ENCODE results near the gene MZT2B.
"Not testable (repeated sequence)": the region's sequence is repeated elsewhere in the genome, so short reads cannot be mapped to it uniquely, and the experiment has no call there.

The MZT2B gene

DNA sequence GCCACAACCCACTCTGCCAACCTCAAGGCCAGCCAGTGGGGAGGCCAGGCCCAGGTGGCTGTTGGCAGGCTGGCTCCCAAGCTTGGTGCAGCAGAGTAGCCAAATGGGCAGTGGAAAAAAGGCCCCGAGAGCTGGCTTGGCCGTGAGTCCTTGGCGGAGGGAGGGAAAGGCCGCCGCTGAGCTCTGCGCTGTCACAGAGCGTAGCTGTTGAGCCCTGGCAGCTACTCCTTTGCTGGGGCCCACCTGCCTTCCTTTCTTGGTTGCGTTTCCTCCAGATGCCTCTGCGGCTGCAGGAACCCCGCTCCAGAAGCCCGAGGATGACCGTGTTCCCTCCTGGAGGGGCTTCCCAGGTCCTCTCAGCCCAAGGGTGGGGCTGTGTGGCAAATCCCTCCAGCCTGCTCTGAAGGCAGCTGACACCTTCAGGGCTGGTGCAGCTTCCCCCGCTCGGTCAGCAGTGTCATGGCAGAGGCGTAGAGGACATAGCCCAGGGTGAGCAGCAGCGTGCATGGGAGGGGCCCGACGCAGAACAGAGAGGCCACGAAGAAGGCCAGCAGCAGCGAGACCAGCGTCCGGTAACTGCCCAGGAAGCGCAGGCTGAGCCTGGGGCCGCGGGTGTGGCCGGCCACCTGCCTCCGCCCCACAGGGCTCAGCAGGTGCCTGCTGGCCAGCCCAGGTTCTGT, 29.8 kb upstream of the MZT2B start:
- not testable (repeated sequence) for DNase-seq (ENCODE audit: low read depth in 1 of 2, low spot score in 1 of 2)

DNA sequence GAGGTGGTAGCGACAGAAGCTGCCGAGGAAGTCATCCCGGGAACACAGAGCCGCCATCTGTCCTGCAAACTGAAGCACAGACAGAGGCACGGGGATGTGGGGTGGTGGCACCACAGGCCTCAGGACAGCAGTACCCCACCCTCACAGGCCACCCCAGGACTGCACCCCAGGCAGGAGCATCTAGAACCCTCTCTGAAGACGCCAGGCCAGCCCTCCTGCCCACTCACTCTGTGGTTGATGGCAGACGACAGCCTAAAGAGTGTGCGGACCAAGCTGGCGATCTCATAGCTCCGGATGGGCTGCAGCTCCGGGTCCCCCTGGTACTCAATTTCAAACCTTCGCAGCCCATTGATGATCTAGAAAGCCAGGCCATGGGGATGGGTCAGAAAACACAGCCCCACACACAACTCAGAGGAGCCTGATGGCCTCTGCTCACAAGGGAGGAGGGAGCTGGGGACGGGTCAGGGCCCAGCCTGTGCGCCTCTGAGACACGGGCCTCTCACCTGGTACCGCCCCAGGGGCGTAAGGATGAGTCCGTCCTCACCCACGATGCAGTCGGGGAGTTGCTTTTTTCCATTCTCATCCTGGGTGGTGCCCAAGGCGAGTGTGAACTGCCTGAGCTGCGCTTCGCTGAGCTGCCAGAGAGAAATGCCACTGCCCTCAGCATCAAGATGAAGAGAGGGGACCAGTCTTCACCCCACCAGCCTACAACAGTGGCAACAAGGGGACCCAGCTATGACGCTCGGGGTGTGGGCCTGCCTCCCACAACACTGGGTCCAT, 29.1 kb upstream of the MZT2B start:
- DNase-seq (ENCODE audit: low read depth in 1 of 2, low spot score in 1 of 2), result no peak

DNA sequence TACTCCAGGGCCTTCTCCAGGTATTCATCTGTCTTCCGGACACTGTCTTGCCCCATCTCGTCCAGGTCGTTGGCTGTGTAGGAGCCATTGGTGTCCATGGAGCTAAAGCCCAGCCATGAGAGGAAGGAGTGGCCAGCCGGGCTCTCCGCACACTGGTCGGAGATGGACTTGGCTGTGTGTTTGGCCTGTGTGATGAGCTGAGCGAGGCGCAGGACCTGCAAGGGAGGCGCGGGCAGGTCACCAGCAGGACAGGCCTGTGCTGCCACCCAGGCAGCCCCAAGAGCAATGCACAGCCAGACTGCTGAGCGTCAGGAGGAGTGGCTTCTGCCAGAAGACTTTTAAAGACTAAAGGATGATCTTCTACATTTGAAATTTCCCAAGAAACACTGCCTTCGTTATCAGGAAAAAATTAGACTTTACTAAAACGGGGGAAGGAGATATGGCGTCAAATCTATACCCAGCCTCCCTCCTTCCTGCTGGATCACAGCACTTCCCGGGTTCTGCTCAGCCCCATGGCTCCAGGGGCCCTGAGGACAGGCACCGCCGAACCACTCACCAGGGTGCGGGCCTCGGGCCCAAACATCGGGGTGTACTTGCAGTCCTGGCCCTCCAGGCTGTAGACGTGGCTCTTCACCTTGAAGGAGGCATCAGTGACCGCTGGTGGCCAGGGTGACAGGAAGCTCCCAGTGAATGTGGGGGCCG, 28.2 kb upstream of the MZT2B start:
- not testable (repeated sequence) for DNase-seq (ENCODE audit: low read depth in 1 of 2, low spot score in 1 of 2)

DNA sequence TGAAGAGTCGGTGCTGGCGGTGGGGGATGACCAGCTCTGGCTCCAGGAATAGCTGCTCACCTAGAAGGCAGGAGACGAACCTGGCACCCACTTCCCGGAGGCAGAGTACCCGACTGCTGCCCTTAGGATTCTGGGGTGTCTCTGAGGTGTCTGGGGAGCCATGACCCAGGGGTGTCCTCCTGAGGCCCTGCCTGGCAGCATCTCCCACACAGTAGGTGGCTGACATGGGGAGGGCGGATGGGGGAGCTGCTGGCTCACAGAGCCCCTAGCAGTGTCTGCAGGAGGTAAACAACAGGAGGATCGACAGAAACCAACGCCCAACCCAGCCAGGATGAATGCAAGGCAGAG, 27.7 kb upstream of the MZT2B start:
- not testable (repeated sequence) for DNase-seq (ENCODE audit: low read depth in 1 of 2, low spot score in 1 of 2)

DNA sequence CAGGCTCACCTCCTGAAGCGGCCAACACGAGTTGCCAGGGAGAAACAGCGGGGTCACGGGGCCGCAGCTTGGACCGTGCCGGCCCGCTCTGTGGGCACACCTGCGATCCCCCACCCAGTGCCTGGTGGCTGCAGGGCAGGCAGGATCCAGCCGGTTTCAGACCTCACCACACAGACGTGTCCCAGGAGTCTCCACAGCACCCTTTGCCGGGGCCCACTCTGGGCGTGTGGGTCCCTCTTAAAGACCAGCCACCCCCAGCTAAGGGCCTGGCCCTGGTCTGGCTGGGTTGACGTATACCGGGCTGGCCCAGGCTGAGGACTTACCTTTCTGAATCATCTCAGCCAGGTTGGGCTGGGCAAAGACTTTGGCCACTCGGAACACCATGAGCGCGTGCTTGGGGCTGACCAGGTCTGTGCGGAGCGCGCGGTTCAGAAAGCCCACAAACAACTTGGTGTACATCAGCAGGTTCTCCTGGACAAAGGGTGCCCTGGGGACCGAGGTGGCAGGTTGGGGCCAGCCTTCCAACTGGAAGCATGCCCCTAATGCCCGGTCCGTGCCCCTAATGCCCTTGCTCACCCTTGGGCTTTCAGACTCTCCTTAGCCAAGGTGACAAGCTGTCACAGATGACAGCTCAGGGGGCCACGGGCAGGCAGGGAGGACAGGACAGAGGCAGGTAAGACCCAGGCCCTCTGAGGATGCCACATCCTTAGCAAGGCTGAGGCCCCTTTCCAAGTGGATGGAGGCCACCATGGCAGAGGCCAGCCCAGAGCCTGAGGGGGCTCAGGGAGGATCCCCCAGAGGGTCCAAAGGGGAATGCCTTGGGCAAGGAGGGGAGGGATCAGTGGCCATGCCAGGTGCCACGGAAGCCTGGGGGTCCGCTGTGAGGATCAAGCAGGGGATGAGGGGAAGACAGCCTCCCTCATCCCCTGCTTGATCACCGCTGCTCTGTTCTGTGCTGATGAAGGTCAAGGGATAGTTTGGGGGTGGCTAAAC, 27.0 kb upstream of the MZT2B start:
- no peak for DNase-seq (ENCODE audit: low read depth in 1 of 2, low spot score in 1 of 2)

DNA sequence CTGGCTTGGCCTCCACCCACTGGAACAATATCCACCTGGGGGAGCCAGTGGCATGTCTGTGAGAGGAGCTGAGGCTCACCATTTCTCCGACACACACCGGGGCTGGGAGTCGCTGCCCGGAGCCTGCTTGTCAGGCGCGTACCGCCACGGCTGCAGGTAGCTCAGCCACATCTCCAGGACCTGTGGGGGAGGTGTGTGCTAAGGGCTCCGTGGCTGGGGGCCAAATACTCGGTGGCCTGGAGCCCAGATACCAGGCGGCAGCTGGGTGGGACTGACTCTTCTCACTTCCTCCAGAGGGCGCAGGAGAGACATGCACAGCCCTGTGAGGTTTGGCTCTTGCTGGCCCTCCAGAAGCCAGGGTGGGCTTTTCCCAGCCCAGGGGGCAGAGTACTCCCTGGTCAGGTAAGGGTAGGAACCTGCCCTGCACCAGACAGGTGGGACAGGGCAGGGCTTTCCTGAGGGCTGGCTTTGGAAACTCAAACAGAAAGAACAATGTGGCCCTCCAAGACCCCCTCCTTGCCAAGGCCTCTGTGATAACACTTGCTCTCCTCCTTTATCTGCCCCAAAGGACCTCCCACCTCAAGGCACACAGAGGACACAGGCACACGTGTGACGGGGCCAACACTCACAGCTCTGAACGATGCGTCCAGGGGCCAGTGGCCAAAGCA, 26.0 kb upstream of the MZT2B start:
- DNase-seq (ENCODE audit: low read depth in 1 of 2, low spot score in 1 of 2), result not testable (repeated sequence)

DNA sequence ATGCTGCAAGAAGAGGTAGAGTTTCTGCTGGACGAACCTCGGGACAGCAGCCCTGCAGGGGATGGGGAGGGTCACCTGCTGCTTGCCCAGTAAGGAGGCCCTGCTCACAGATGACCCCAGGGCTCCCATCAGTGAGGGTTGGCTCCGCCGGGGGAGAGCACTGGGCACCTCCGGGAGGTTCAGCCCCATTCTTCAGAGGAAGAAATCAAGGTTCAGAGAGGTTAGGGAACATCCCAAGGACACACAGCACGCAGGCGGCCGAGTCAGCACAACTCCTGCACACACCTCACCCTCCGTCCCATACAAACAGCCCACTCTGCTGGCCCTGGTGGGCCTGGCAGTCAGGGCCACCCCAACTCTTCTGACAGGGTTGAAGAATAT, 25.4 kb upstream of the MZT2B start:
- no peak for DNase-seq (ENCODE audit: low read depth in 1 of 2, low spot score in 1 of 2)

DNA sequence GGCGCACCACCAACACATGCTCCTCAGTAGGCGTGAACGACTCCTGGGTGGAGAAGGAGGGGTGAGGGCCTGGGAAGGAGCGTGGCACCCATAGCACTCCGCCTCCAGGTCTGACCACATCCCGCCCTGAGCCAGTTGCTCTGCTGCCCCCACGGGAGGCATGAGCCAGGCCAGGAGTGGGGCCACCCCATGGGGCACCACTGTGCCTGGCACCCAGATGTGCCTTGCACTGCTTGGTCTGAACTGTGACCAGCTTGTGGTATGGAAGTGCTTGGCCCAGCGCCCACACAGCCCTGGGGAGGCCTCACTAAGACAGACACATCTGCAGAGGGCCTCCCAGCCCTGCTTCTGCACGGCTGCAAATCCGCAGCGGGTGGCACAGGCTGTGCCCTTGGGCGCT, 24.7 kb upstream of the MZT2B start:
- DNase-seq (ENCODE audit: low read depth in 1 of 2, low spot score in 1 of 2), result not testable (repeated sequence)

DNA sequence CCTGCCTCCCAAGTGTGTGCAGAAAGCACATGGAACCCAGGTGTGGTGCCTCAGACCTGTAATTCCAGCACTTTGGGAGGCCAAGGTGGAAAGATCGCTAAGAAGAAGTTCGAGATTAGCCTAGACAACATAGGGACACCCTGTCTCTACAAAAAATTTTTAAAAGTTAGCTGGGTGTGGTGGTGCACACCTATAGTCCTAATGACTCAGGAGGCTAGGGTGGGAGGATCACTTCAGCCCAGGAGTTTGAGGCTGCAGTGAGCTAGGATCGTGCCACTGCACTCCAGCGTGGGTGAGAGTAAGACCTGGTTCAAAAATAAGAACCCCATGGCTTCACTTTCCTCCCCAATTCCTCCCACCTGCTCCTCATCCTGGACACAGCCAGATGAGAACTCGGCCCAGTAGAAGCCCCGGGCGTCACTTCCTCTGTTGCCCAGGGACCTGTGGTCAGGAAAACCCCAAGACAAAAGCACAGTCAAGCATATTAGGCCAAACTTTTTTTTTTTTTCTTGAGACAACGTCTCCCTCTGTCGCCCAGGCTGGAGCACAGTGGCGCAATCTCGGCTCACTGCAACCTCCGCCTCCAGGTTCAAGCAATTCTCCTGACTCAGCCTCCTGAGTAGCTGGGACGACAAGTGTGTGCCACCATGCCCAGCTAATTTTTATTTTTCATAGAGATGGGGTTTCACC, 24.1 kb upstream of the MZT2B start:
- DNase-seq (ENCODE audit: low read depth in 1 of 2, low spot score in 1 of 2), result not testable (repeated sequence)

DNA sequence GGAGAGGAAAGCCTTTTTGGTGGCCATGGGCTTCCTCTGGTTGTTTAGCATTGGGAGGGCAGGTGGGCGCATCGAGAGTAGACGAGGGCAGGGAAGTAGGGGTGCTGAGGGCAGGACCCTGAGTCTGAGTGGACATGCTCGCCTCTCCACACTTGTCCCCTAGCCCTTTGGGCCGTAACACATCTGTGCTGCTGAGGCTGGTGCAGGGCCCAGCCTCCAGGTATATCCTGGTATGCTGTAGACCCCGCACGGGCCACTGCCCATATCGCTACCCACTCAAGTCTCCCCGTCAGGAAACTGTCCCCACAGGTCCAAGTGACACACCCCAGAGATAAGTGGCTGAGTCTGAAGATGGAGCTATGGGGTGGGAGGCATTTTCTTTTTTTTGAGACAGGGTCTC, 23.4 kb upstream of the MZT2B start:
- DNase-seq (ENCODE audit: low read depth in 1 of 2, low spot score in 1 of 2), result no peak

DNA sequence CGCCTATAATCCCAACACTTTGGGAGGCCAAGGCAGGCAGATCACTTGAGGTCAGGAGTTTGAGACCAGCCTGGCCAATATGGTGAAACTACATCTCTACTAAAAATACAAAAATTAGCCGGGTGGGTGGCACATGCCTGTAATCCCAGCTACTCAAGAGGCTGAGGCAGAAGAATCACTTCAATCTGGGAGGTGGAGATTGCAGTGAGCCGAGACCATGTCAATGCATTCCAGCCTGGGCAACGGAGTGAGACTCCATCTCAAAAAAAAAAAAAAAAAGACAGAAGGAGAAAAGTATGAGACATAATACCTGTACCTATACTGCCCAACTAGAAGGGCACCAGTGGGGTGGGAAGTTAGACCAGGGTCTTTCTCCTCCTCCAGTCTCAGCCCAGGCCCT, 22.7 kb upstream of the MZT2B start:
- DNase-seq (ENCODE audit: low read depth in 1 of 2, low spot score in 1 of 2), result not testable (repeated sequence)

DNA sequence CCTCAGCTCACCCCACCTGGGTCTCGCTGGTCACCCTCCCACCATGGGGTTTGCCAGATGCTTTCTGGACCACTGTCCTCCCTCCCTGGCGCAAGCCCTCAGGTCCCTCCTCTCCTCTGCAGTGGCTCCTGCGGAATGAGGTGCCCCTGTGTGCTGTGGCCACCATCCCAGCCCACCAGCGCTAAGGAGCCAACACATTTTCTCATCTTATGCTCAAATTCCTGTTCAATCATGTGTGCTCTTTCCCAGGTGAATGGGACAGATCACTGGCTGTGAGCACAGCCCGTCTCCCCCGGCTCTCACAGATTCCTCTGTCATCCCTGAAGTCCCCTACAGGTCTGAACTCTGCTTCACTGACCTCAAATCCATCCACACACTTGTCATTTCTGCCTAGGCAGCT, 21.9 kb upstream of the MZT2B start:
- DNase-seq (ENCODE audit: low read depth in 1 of 2, low spot score in 1 of 2), result no peak

DNA sequence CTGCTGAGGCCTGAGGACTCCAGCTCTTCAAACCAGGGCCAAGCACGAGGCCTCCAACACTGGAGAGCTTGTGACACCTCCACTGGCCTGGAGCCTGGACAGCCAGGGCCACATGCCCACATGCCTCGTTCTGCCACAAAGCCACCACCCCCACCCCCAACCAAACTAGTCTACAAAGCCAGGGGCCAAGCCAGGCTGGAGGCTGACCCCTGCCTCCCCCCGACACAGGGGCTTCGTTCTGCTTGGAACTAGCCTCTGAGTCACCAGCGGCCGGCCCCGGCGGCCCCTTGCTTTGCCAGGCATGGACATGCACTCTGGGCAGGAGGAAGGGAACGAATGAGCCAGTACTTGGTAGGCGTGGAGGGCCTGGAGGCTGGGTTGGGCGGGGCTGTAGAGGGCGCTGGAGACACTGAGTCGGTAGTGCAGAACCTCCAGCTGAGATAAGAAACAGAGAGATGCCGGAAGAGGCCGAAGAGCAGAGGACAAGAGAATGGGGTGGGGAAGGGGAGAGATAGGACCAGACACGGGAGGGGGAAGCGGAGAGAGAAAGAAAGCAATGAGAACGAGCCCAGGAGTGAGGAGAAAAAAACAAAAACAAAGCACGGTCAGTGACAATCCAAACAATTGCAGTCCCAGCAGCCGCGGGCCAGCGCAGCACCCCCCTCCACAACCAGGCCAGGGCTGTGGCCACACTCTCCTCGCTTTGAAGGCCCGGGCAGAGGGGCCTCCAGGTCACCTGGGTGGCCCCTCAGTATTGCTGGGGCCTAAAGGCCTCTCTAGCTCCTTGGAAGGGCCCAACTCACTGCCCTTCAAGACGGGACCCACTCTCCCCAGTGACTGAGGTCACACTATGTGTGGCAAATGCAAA, 21.0 kb upstream of the MZT2B start:
- DNase-seq (ENCODE audit: low read depth in 1 of 2, low spot score in 1 of 2), result not testable (repeated sequence)

DNA sequence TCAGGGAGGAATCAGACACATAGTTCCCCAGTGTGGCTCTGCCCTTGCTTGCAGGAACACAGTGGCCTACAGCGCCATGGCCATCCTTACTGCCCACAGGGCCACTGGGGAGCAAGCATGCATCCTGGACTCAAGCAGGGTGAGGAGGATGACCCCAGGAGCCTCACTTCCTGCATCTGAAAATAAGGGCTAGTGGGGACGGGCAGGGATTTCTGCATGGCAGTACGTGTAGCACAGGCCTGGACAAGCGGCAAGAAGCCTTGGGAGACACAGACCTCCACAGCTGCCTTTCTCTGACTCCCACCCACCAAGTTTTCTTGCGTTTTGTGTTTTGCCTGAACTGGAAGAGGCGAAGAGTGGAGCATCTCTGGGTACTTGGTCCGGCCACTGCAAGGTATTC, 19.6 kb upstream of the MZT2B start:
- DNase-seq (ENCODE audit: low read depth in 1 of 2, low spot score in 1 of 2), result not testable (repeated sequence)

DNA sequence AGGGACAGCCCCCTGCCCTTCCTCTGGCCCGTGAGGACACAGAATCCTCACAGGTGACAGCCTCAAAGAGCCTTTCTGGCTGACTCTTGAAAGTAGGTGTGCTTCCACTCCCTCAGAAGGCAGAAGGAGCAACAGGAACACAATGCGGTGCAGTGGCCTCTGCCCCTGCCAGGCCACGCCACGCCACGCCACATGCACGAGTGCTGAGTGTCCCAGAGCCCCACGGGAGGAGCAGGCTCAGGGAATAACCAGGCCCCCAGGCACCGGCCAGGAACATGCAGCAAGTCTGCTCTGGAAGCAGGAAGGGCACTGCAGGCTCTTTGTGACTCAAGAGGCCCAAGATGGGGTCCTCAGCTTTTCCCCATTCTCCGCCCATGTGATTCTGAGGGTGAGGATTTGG, 19.1 kb upstream of the MZT2B start:
- DNase-seq (ENCODE audit: low read depth in 1 of 2, low spot score in 1 of 2), result no peak

DNA sequence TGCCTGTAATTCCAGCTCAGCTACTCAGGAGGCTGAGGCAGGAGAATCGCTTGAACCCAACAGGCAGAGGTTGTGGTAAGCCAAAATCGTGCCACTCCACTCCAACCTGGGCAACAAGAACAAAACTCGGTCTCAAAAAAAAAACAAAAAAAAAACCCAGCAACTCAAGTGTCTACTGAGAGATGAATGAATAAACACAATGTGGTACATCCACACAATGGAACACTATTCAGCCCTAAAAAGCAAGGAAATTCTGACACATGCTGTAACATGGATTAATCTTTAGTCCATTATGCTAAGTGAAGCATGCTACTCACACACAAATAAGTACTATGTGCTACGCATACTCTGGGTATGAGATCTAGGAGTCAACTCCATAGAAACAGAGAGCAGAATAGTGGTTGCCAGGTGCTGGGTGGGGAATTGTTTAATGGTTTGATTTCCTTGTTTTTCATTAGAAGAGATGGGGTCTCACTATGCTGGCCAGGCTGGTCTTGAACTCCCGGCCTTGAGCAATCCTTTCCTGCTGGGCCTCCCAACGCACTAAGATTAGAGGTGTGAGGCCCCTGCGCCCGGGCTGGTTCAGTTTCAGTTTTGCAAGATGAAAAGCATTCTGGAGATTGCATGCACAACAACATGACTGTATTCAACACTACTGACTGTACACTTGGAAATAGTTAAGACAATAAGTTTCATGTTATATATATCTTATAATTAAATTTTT, 16.6 kb upstream of the MZT2B start:
- no peak for DNase-seq (ENCODE audit: low read depth in 1 of 2, low spot score in 1 of 2)

DNA sequence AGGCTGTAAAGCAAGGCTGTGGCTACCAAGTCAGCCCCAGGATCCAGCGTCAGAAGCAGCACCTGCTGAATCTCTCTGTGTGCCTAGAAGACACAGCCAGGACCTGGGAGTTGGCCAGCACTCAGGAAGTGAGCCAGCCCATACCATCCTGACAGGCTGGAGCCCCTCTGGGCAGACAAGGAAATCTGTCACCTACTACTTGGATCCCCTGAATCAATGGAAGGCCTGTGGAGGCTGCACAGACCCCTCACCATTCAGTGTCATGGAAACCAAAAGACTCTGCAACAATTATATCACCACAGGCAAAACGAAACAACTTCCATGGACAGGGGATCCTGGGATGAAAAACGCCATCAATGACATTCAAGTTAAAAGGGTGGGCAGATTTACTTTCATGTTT, 15.5 kb upstream of the MZT2B start:
- not testable (repeated sequence) for DNase-seq (ENCODE audit: low read depth in 1 of 2, low spot score in 1 of 2)

DNA sequence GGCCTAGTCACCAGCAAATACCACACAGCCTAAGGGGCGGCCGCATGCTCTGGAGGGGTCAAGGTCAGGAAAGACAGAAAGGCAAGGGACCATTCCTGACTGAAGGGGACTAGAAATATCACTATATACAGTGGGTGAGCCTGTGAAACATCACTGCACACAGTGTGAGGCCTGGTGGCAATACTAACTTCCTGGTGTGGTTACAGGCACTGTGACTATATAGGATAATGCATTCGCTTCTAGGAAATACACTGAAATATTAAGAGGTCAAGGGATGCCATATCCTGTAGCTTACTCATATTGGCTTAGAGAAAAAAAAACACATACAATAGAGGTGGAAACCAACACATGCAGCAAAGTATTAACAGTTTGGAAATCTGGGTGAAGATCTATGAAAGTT, 12.9 kb upstream of the MZT2B start:
- not testable (repeated sequence) for DNase-seq (ENCODE audit: low read depth in 1 of 2, low spot score in 1 of 2)

Measured in stimulated activated CD4-positive, alpha-beta T cell treated with anti-CD3 and anti-CD28 coated beads, Interleukin-15, amount 100 ng/mL, for 1 hour (primary cell).